HG02852 (cell line): ENCODE results near the gene PPP1R27.

Source experiments
- ATAC-seq: cut with Tn5 transposase; IDR thresholded peaks from one replicate; pipeline ENCODE4 v1.9.1; 2021; ENCODE audit warnings: mild to moderate bottlenecking, moderate library complexity; ENCODE audit not compliant: unreplicated experiment

The PPP1R27 gene, protein sequence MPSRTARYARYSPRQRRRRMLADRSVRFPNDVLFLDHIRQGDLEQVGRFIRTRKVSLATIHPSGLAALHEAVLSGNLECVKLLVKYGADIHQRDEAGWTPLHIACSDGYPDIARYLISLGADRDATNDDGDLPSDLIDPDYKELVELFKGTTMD

DNA sequence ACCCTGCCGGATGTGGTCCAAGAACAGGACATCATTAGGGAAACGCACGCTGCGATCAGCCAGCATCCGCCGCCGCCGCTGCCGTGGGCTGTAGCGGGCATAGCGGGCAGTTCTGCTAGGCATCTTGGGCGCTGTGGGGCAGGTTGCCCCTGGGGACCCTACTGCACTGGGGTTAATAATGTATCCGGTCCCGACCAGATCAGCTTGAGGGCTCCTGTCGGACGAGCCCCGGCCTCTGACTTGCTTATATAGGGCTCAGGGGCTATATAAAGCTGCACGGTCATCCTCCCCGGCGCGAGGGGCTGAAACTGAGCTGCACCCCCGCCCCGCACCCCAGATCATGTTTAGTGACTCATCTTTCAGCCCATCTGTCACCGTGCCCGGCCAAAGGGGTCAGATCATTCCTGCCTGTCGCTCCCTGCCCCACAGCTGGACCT is at the start of gene PPP1R27:
Gene PPP1R27 (minus strand): TSS at position 220 of the 437 bp plus-strand sequence. CDS start 97 bp downstream, at position 123.
- ATAC-seq: no peak

GRCh38 chr17:81884520-81884919 is 49.7 kb upstream of the PPP1R27 start:
- no peak for ATAC-seq

GRCh38 chr17:81879121-81879520 is 44.3 kb upstream of the PPP1R27 start:
- no peak for ATAC-seq

GRCh38 chr17:81878294-81878693 is 43.4 kb upstream of the PPP1R27 start:
- no peak for ATAC-seq

DNA sequence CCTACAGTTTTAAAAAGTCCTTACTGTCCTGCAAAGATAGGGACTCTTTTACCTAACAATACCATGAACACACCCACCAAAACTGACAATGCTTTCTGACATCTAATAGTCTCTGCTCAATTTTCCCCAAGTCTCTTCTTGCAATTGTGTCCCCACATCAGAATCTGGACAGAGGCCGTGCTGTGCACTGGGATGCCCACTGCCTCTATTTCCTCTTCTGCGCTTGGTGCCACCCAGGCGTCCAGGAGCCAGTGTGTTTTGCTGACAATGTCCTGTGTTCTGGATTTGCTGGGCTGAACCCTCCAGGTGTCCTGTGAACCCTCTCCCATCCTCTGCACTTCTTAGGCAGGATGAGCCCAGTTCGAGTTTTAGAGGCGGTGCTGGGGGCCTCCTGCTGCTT is 42.7 kb upstream of the PPP1R27 start:
- no peak for ATAC-seq

GRCh38 chr17:81871387-81872230 is 36.8 kb upstream of the PPP1R27 start:
- no peak for ATAC-seq

- no peak for ATAC-seq
Measured at GRCh38 chr17:81870981-81871386, 36.1 kb upstream of the PPP1R27 start, which contains the start of gene ARHGDIA. Gene ARHGDIA, minus strand, starts transcription at chr17:81871337. Its CDS starts 1,407 bp downstream, at chr17:81869930.

- no peak for ATAC-seq
Measured at GRCh38 chr17:81870131-81870980, 35.5 kb upstream of the PPP1R27 start.

DNA sequence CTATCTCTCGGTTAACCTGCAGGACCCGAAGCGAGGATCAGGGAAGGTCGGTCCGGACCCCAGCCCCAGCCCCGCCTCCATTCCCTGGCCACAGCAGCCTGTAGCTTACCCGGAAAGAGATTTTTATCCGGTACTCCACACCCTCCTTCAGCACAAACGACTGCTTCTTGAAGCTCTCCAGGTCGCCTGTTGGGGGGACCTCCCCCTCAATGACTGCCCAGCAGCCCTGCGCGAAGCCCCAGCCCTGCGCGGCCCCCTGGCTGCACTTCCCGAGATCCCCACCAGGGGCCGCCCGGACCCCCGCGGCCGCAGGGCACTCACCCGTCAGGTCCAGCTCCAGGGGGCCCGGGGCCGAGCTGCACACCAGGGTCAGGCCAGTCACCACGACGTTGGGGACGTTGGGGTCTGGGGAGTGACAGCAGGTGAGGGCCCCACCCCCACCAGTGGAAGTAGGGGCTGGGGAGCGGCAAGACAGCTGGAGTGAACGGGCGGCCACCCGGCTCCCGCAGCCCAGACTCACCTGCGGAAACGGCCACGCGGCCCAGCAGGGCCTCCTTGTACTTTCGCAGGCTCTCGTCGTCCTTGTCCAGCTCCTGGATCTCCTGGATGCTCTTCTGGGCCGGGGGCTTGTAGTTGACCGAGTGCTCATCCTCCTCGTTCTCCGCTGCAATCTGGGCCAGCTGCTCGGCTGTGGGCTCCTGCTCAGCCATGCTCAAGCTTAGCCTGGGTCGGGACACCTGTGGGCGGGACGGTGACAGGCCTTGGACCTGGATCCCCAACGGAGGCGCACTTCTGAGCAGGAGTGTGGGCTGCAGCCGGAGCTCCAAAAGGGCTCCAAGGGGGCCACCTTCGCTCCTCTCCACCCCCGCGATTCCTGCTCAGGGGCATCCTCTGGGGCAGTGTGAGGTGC is 34.6 kb upstream of the PPP1R27 start:
- ATAC-seq: no peak

GRCh38 chr17:81868674-81869220 is 33.9 kb upstream of the PPP1R27 start:
- no peak for ATAC-seq

DNA sequence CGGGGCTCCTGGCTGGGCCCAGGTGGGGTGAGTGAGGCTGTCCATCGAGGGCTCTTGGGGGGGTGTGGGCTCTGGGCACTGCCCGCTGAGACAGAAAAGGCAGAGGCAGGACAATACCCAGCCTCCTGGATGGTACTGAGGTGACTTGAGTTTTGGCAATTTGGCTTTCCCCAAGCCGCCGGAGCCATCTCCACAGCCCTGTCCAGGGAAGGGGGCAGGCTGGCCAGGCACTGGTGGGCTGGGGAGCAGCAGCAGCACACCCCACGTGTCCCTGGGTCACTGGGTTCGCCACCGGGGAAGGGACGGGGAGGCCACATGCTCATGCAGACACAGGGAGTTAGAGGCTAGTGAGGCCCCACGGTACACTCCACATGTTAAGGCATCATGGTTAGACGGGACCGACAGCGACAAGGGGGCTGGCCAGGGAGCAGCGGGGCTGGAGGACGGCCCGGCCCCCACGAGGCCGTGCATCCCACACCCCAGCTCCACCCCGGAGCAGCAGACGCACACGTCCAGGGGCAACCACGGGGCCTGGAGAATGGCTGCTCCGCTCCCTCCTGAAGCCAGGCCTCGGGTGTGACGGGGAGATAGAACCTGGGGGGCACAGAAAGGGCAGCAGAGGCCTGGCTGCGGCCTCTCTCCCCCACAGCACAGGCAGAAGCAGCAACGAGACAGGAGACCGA is 33.3 kb upstream of the PPP1R27 start:
- no peak for ATAC-seq

DNA sequence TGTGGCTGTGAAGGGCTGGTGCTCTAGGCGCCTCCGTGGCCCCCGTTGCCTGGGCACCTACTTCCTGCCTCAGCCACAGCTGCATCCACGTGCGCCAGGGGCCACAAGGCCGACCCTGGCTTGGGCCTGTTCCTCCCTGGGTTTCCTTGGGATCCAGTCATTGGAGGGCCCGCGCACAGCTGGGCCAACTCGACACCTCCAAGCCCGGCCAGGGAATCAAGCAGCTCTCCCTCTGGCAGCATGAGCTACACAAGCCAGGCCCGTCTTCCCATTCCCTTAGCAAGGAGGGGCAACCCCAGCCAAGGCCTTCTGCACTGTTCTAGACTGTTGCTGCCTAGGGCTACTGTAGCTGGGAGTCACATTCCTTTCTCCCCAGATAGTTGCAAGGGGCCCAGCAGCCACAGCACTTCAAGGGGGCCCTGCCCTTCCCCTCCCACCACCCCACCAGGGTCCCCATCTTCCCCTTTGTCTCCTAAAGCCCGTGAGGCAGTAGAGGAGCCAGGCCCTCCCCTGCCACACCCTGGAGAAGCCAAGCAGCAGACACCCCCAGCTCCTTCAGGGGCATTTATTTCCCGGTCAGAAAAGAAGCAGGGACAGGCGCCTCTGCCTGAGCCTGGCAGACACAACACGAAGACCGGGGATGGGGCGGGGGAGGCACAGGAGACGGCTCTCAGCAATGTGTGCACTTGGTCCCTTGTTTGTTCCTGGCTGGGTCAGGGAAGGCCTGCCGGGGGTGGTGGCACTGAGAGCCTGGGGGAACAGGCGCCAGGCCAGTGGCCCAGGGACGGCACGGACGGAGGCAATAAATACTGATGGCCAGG is 32.5 kb upstream of the PPP1R27 start:
- ATAC-seq: no peak

DNA sequence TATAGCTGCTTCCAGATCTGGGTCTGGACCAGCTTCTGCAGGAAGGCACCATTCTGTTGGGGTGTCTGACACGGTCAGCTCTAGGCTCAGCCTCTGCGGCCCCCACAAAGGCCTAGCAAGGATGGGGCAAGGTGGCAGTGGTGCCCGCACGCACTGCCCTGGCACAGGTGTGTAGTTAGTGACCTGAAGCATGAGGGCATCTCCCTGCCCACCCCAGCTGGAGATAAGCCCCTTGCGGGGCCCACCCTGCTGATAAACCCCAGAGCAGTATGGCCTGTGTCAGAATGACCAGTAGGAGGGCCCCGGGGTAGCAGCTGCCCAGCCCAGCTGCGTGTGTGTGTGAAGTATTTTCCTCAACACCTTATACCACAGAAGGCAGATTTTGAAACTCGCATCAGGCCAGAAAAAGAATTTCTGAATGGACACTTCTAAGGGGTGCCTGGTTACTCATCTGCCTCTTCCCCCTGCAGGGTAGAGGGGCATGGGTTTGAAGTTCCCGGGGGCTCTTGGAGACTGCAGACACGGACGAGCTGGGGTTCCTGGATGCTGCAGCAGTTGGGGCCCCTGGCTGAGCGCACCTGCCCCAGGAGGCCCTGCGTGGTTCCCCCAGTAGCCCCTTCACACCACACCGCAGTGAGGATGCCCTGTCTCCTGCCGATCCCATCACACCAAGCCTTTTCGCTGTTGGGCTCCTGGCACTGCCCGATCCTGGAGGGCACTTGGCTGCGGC is 31.8 kb upstream of the PPP1R27 start:
- ATAC-seq: no peak

DNA sequence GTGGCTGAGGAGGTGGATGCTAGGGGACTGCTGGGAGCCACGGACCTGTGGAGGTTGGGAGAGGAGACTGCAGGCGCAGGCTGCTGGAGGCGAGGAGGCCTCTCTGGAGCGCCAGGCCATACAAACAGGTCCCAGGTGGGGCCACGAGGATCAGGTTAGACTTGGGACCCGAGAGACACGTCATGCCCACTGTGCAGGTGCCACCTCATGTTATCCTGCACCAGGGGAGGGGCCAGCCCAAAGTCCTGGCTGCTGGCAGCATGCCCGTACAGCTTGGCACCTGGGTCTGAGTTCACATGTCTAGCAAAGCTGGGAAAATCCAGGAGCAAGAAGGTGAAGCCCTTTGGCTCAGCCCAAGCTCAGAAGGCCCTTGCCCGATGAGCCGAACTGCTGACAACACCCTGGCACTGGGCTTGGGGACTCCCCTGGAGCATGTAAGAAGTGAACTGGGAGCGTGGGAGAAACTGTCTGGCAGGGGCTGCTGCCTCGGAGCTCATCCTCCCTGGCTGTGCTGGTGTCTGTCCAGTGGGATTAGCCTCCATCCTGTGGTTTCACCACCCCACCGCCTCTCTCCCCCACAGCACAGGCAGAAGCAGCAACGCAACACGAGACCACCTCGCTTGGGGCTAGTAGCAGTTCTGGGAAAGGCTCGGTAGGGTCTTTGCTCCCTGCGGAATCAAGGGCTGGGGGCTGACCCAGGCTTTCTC is 31.0 kb upstream of the PPP1R27 start:
- no peak for ATAC-seq

DNA sequence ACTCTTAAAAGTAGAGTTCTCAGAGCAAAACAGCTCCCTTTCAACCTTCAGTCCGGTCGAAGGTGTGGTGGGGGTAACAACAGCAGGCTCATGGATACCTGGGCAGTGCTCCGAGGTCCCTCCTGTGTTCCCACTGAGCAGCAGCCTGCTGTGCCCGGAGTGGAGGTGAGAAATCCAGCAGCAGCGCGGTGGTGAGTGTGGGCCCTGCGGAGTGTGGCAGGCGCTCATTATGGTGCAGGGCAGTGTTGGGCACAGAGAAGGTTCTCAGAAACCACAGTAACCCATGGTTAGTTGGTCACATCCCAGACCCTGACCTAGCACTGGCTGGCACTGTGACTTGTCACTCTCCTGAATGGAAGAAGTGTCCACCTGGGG is 30.5 kb upstream of the PPP1R27 start:
- no peak for ATAC-seq

GRCh38 chr17:81863833-81864768 is 29.3 kb upstream of the PPP1R27 start:
- ATAC-seq: no peak
